ENCODE measurements around the gene HIGD2A.

The HIGD2A gene

GRCh38 chr5:176369934-176370711, 18.4 kb upstream of the HIGD2A start:
- no peak for DNase-seq

- DNase-seq = no peak
These were observed 16.7 kb upstream of the HIGD2A start for GRCh38 chr5:176371621-176372539.

- DNase-seq = no peak
These were observed 15.3 kb upstream of the HIGD2A start for GRCh38 chr5:176373100-176373818.

DNA sequence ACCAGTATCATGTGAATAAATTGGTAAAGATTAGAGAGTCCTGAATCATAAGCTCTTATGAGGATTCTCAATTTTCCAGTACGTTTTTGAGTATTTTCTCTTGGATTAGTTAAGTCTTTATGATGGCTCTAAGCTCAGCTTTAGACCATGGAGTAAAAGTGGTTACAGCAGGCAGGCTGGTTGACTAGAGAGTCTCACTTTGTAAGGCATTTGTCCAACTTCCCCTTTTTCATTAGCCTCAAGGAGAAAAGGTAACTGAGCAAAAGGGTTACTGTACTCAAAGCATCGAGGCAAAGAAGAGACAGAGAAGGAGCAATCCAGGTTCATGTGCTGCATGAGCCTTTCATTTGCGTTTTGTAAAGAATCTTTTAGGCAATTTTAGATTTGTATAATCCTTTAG, 8.7 kb upstream of the HIGD2A start:
- no peak for DNase-seq

GRCh38 chr5:176381423-176381822, 7.1 kb upstream of the HIGD2A start:
- DNase-seq = no peak

- no peak for DNase-seq
These were observed 6.6 kb upstream of the HIGD2A start for GRCh38 chr5:176381979-176382378.

GRCh38 chr5:176382721-176383120, 5.8 kb upstream of the HIGD2A start:
- no peak for DNase-seq

DNA sequence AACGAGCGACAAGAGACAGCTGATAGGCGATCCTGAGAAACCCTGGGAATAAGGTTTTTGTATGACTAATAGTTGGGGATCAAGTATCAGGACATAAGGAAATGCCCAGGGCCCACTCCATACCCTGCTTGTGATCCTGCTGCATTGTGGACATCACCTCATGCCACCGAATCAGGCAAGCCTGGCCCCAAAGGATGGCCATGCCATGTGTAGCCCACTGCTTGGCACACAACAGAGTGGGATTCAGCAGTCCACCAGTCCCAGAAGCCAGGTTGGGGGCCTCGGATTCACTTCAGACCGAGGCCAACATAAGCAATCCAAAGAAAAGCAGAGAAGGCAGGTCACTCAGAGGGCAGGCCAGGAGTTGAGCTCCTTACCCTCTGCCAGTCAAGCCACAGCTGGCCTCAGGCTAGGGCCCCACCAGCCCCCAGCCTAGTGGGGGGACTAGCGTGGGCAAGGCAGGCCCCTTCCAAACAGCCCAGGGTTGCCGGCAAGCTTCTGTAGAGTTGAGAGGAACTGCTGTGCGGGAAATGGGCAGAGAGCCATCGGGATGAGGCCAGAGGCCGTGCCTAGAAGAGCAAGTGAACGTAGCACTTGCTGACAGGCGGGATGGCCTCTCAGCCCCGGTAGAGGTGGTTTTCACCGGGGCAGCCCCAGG, 5.2 kb upstream of the HIGD2A start:
- DNase-seq = no peak

DNA sequence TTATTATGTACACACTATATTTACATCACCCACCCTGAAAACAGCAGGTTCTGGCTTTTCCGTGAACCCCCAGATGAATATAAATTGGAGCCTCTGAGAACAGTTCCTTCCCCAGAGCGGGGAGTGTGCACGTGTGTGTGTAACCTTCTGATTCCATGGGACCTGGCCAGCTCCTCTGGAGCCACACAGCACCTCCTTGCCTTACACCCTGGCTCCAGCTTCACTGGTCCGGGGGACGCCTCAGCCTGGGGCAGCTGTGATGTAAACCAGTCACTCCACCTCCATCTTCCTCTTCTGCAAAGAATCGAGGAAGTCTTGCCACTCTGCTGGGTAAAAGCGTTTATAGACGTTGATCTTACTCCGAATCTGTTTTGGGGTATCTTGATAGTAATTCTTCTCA, 4.6 kb upstream of the HIGD2A start:
- DNase-seq = no peak

- DNase-seq = no peak
These were observed 4.1 kb upstream of the HIGD2A start for GRCh38 chr5:176384366-176384930.

GRCh38 chr5:176384991-176385390, 3.6 kb upstream of the HIGD2A start:
- no peak for DNase-seq

DNA sequence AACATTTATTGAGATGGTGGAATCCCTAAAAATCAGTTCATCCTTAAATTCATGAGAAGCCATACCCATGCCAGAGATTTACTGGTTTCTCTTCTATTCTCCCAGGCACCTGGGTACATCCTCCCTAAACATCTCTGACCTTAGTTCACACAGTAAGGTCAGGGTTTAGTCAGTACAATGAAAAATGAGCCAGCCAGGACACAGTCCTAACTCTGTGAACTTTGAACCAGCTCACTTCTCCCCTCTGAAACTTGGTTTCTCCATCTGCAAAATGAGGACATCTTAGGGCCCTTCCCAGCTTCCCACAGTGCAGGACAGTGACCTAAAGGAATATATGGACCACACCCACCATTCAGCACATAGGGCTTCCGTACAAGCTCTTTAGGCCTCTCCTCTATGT, 2.1 kb upstream of the HIGD2A start:
- DNase-seq = no peak

DNA sequence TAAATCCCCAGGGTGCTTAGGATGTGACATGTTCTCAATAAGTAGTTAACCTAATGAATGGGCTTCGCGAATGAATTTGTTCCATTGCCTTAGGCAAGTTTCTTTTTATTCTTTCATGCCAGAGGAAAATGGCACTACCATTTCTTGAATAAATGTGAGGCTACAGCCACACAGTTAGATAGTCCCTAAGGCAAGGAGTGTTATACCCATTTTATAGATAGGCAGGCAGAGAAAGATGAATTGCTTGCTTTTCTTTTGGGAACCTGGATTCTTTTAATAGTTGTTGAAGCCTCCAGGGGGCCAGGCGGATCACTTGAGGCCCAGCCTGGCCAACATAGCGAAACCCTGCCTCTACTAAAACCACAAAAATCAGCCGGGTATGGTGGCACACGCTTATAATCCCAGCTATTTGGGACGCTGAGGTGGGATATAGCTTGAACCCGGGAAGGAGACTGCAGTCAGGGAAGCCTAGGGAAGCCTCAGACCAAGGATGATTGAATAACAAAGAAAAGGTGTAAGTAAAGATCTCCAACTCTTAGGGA, 1.1 kb upstream of the HIGD2A start:
- no peak for DNase-seq

GRCh38 chr5:176388003-176388443, 528 bp upstream of the HIGD2A start:
- no peak for DNase-seq

- peak; percentile 61 for DNase-seq
These were observed 878 bp downstream of the HIGD2A start for GRCh38 chr5:176389135-176390123.

GRCh38 chr5:176391479-176391878, 2.9 kb downstream of the HIGD2A start:
- DNase-seq = no peak

DNA sequence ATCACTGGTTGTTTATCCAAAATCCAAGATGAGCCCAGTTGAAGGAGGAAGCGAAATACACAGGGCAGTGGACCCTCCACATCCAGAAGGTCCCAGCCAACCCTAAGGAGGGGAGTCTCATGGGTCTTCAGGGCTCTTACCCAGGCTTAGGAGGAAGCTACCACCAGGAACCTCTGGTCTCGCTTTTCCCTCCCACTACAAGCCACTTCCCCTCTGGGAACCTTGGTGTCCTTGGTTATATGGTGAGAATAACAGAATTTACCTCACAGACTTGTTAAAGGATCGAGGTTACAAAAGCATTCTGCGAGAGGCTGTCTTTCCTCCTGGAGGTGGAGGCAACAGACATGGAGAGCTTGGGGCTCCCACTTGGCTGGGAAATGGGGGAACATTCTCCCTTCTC, 3.4 kb downstream of the HIGD2A start:
- no peak for DNase-seq

DNA sequence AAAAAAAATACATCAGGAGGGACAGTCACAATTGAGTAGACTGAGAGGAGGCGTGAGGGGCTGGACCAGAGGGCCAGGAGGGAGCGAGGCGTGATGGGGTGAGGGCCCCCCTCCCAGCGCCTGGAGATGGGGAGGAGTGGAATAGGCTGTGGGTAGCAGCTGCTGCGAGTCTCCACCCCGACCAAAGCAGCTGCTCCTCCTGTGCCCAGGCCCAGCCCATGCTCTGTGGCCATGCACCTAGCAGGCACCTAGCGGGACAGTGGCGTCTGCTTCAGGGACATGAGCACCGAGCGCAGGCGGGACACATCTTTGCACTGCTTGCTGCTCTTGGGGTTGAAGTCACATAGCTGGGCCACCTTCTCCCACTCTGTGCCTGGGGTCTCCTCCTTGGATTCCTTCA, 4.0 kb downstream of the HIGD2A start:
- no peak for DNase-seq

DNA sequence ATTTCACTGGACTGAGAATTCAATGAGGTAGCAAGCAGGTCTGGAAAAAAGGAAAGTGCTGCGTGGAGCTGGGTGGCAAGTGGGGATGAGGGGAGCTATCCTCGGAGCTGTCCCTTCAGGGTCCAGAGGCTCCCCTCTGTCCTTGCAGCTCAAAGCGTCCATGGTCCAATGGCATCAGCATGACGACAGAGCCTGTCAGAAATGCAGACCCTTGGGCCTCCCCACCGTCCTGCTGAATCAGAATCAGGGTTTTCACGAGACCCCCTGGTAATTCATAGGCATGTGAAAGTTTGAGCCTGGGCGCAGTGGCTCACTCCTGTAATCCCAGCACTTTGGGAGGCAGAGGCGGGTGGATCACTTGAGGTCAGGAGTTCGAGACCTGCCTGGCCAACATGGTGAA, 5.5 kb downstream of the HIGD2A start:
- no peak for DNase-seq

DNA sequence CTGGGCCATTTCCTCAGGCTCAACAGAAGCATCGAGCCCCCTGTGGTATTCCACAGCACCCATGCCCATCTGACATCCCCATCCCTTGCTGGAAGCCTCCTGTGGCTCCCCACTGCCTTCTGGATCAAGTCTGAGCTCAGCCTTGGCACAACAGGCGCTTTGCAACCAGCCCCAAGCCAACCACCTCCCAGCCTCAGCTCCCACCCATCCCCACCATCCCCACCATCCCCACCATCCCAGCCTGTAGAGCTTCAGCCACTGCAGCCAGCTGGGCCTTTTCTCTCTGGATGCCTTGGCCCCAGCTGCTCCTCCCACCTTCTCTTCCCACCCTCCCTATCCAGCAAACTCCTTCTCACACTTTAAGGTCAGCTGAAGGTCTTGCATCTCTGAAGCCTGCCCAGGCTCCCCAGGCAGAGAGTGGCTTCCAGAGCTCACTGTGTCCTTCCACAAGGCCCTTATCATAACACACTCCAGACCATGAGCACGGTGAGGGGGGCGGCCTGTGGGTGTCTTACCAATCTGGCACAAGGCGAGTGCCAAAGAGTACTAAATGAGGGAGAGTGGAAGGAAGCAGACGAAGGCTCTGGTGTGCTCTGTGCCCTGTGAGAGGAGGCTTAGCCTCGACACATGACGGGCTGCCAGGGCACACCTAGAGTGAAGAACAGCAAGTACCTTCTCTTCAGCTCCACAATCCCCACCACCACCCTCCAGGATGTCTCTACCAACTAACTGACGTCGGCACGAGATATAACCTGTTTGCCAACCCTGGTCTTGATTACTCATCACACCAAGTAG, 6.5 kb downstream of the HIGD2A start:
- no peak for DNase-seq

All from 8988T (cell line).